Esophagus muscularis mucosa (tissue), 3 donors: ENCODE results near the gene NUDT14.

Experiments used
- POLR2A ChIP-seq: fragments of 450-650 bp; IDR thresholded peaks from one replicate; pipeline ENCODE4 v1.6.1; 2017; ENCODE audit warnings: antibody characterized with exemption, moderate library complexity, mild to moderate bottlenecking, low read depth
- TF ChIP-seq, protein P1 (sequence below), 3 experiments: fragments of 200-600 bp in 2 of 3; fragments of 450-650 bp in 1 of 3; sonication (generic) in 2 of 3; IDR thresholded peaks; one replicate each; pipeline ENCODE4 v1.5.1; 2017 to 2019; ENCODE audit warnings: antibody characterized with exemption in 3 of 3, mild to moderate bottlenecking in 2 of 3, moderate library complexity in 1 of 3

DNA sequence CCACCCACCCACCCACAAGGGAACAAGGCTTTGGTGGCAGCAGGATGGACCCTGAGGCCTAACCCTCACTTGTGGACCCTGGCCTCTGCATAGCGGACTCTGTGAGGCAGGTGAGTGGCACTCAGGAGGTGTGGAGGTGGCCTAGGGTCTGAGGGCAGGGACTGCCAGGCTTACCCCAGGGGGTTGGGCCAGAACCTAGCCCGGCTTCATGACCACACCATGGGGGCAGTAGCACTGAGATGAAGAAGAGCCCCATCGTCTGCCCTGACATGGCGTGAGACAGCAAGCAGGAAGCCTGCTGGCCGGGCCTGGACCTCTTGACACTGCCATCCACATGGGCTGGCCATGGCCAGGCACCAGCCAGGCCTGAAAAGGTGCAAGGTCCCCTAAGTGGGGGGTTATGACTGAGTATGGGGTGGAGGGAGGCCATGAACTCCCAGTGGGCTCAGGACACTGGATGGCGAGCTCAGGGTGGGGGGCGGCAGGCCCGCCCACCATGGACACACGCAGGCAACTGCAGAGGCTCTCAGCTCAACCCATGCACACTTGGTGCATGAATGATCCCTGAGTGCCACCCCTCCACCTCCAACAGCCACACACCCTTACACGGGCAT is 41.8 kb downstream of the NUDT14 start:
- TF ChIP-seq, protein P1, sequence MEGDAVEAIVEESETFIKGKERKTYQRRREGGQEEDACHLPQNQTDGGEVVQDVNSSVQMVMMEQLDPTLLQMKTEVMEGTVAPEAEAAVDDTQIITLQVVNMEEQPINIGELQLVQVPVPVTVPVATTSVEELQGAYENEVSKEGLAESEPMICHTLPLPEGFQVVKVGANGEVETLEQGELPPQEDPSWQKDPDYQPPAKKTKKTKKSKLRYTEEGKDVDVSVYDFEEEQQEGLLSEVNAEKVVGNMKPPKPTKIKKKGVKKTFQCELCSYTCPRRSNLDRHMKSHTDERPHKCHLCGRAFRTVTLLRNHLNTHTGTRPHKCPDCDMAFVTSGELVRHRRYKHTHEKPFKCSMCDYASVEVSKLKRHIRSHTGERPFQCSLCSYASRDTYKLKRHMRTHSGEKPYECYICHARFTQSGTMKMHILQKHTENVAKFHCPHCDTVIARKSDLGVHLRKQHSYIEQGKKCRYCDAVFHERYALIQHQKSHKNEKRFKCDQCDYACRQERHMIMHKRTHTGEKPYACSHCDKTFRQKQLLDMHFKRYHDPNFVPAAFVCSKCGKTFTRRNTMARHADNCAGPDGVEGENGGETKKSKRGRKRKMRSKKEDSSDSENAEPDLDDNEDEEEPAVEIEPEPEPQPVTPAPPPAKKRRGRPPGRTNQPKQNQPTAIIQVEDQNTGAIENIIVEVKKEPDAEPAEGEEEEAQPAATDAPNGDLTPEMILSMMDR (IDR thresholded peaks at IDR 0.05) = no peak
- TF ChIP-seq POLR2A = no peak
